CD4-positive, alpha-beta T cell (primary cell): ENCODE measurements around the gene CAMSAP2. TPM values are rescaled to one million over a fixed set of nuclear protein-coding genes. Genes with fewer than 3 reads are reported as not detected.

Experiments
- ATAC-seq: fragments of 200-7000 bp; cut with Tn5 transposase; one replicate; pipeline ENCODE4 v1.10.0; 2022; ENCODE audit warnings: mild to moderate bottlenecking; ENCODE audit not compliant: poor library complexity
- CTCF ChIA-PET: fragments of 350-600 bp; sonication (Branson Sonifier 250); formaldehyde crosslinking; loops from one replicate; lab custom pipeline; 2021; ENCODE audit warnings: antibody characterized with exemption, inconsistent platforms; lab: Charles Lee
- POLR2A ChIA-PET: fragments of 350-600 bp; sonication (Branson Sonifier 250); formaldehyde crosslinking; loops from one replicate; lab custom pipeline; 2021; ENCODE audit warnings: antibody characterized with exemption, inconsistent platforms; lab: Charles Lee
- DNase-seq, 14 experiments: peaks; one replicate each; pipeline ENCODE4 v3.0.0-alpha.2; 2013 to 2020; ENCODE audit warnings: mixed read lengths in 2 of 14
- H3K27ac ChIP-seq, 2 donors: one replicate each; pipeline versions ENCODE4 v1.5.1 to v1.7.0; 2013; ENCODE audit warnings: low read length in 2 of 2, low read depth in 1 of 2, mild to moderate bottlenecking in 1 of 2
- H3K27me3 ChIP-seq, 2 experiments: 1 replicate in 1 of 2; 2 replicates in 1 of 2; pipeline versions ENCODE4 v1.6.1 to v1.7.0; 2013; ENCODE audit warnings: low read length in 2 of 2, control low read depth in 1 of 2, mild to moderate bottlenecking in 1 of 2, moderate library complexity in 1 of 2; ENCODE audit not compliant: insufficient read depth in 2 of 2, control insufficient read depth in 1 of 2
- H3K36me3 ChIP-seq: one replicate; pipeline ENCODE4 v1.6.1; 2013; ENCODE audit warnings: low read length, control low read depth; ENCODE audit not compliant: insufficient read depth
- H3K4me1 ChIP-seq: one replicate; pipeline ENCODE4 v1.6.1; 2013; ENCODE audit warnings: low read length, control low read depth; ENCODE audit not compliant: insufficient read depth
- H3K4me3 ChIP-seq: one replicate; pipeline ENCODE4 v1.5.1; 2013; ENCODE audit warnings: mild to moderate bottlenecking, low read length, moderate library complexity
- H3K9me3 ChIP-seq, 2 experiments: 1 replicate in 1 of 2; 2 replicates in 1 of 2; pipeline versions ENCODE4 v1.6.1 to v1.7.0; 2013; ENCODE audit warnings: low read length in 2 of 2, mild to moderate bottlenecking in 2 of 2, control low read depth in 1 of 2, moderate library complexity in 1 of 2; ENCODE audit not compliant: control insufficient read depth in 1 of 2, insufficient read depth in 1 of 2
- H3K27ac Mint-ChIP-seq: one replicate; pipeline ENCODE4 v1.8.0; 2020; ENCODE audit warnings: mixed read lengths
- H3K27me3 Mint-ChIP-seq: one replicate; pipeline ENCODE4 v1.8.0; 2021; ENCODE audit warnings: mixed read lengths
- H3K36me3 Mint-ChIP-seq: one replicate; pipeline ENCODE4 v1.8.0; 2021; ENCODE audit warnings: low read depth, mixed read lengths
- H3K4me1 Mint-ChIP-seq: one replicate; pipeline ENCODE4 v1.8.0; 2021; ENCODE audit warnings: low read depth, mixed read lengths
- H3K4me3 Mint-ChIP-seq: one replicate; pipeline ENCODE4 v1.8.0; 2020; ENCODE audit warnings: mild to moderate bottlenecking, mixed read lengths
- H3K9me3 Mint-ChIP-seq: one replicate; pipeline ENCODE4 v1.8.0; 2020; ENCODE audit warnings: mixed read lengths
- intact Hi-C, 2 experiments: fragments of 100-400 bp; cut with DNase I in 1 of 2; cut with micrococcal nuclease in 1 of 2; formaldehyde crosslinking; loops; one replicate each; pipeline versions ENCODE4 v1.15.1 to v1.9.0; 2023 to 2025; cut with DNase I, micrococcal nuclease
- total RNA-seq, 174 experiments: library from RNA in 2 of 174; stranded (reverse) in 2 of 174; gene quantifications; one replicate each; pipeline ENCODE4 v1.2.3 and lab custom pipeline; 2021 to 2026
- TF ChIP-seq, protein P1 (sequence below): fragments of 200-600 bp; IDR thresholded peaks from one replicate; pipeline ENCODE4 v1.8.0; 2022; ENCODE audit warnings: antibody characterized with exemption, mild to moderate bottlenecking

The CAMSAP2 gene
- total RNA-seq, 2 experiments from 2014 or later, result 4.4 to 5.7 TPM

- Histone ChIP-seq H3K36me3 (peaks cover 3% of the 10 kb centered on the region), H3K27me3 (no peaks in the 10 kb centered on the region), H3K4me1 (peaks cover 4% of the 10 kb centered on the region), H3K27ac (no peak overlapping the region), H3K9me3 (no peaks in the 10 kb centered on the region), H3K4me3 (no peak overlapping the region)
- no peak for DNase-seq
- Mint-ChIP-seq H3K36me3 (peaks cover 44% of the 10 kb centered on the region), H3K4me3 (no peak overlapping the region), H3K4me1 (peaks cover 4% of the 10 kb centered on the region), H3K9me3 (no peaks in the 10 kb centered on the region), H3K27me3 (no peaks in the 10 kb centered on the region), H3K27ac (no peak overlapping the region)
- ChIA-PET CTCF (no interaction called here), POLR2A (no interaction called here)
- intact Hi-C loops, result no loop called here
- ATAC-seq, result no peak
- TF ChIP-seq, protein P1, sequence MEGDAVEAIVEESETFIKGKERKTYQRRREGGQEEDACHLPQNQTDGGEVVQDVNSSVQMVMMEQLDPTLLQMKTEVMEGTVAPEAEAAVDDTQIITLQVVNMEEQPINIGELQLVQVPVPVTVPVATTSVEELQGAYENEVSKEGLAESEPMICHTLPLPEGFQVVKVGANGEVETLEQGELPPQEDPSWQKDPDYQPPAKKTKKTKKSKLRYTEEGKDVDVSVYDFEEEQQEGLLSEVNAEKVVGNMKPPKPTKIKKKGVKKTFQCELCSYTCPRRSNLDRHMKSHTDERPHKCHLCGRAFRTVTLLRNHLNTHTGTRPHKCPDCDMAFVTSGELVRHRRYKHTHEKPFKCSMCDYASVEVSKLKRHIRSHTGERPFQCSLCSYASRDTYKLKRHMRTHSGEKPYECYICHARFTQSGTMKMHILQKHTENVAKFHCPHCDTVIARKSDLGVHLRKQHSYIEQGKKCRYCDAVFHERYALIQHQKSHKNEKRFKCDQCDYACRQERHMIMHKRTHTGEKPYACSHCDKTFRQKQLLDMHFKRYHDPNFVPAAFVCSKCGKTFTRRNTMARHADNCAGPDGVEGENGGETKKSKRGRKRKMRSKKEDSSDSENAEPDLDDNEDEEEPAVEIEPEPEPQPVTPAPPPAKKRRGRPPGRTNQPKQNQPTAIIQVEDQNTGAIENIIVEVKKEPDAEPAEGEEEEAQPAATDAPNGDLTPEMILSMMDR, result no peak
These were observed 118.1 kb downstream of the CAMSAP2 start for GRCh38 chr1:200856716-200857357.

- ATAC-seq (no peak), DNase-seq (no peak)
- H3K36me3 ChIP-seq, result peaks cover 3% of the 10 kb centered on the region
- peaks cover 6% of the 10 kb centered on the region for H3K4me1 ChIP-seq
- no peaks in the 10 kb centered on the region for H3K27me3 ChIP-seq
- TF ChIP-seq, protein P1, result no peak
- intact Hi-C loops, result no loop called here
- ChIA-PET POLR2A (no interaction called here), CTCF (no interaction called here)
- Mint-ChIP-seq H3K9me3 (no peaks in the 10 kb centered on the region), H3K36me3 (peaks cover 39% of the 10 kb centered on the region), H3K27me3 (no peaks in the 10 kb centered on the region), H3K27ac (no peak overlapping the region), H3K4me3 (no peak overlapping the region), H3K4me1 (peaks cover 9% of the 10 kb centered on the region)
- no peak overlapping the region for H3K27ac ChIP-seq
- no peak overlapping the region for H3K4me3 ChIP-seq
- no peaks in the 10 kb centered on the region for H3K9me3 ChIP-seq
These were observed 119.1 kb downstream of the CAMSAP2 start for GRCh38 chr1:200857804-200858203.

DNA sequence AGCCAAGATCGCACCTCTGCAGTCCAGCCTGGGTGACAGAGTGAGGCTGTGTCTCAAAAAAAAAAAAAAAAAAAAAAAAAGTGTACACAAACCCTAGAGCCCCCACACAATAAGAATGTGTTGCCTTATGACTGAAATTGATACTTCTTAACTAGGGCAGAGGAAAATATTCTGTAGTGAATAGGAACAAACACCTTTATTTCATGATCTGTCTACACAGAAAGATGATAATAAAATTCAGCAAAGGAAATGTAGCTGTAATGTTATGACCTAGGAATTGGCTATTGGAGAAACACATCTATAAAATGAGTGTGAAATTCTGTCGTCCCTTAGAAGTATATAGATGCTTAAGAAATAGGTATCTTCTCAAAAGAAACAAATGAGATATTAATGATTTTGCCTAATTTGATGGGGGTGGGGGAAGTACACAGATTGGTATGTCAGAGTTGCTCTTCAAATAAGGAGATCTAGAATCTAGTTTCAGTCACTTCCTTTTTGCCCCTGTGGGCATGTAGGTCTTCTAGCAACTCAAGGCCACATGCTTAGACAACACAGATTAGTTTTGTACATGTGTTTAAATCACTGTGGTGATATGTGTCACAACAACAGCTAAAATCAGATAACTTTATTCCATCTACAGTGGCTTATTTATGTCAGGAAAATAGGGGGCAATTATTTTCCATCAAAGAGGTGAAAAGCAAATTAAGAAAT is 123.4 kb downstream of the CAMSAP2 start:
- peak overlapping the region; percentile 79 for H3K27ac Mint-ChIP-seq
- H3K27ac ChIP-seq, result peak overlapping the region in 1 of 2 donors; percentile 24
- H3K27me3 Mint-ChIP-seq, result no peaks in the 10 kb centered on the region
- no peak overlapping the region for H3K4me3 ChIP-seq
- no peaks in the 10 kb centered on the region for H3K9me3 ChIP-seq
- no peaks in the 10 kb centered on the region for H3K27me3 ChIP-seq
- peaks cover 14% of the 10 kb centered on the region for H3K4me1 ChIP-seq
- CTCF ChIA-PET, result no interaction called here
- no peaks in the 10 kb centered on the region for H3K9me3 Mint-ChIP-seq
- H3K36me3 ChIP-seq, result no peaks in the 10 kb centered on the region
- H3K4me1 Mint-ChIP-seq, result peaks cover 37% of the 10 kb centered on the region
- DNase-seq (peak in 3 of 14 experiments; percentile 58 to 67 (median 60)), ATAC-seq (peak; percentile 77)
- TF ChIP-seq, protein P1, result no peak
- intact Hi-C loops, result no loop called here
- H3K36me3 Mint-ChIP-seq, result peaks cover 14% of the 10 kb centered on the region
- H3K4me3 Mint-ChIP-seq, result peak overlapping the region; percentile 21
- POLR2A ChIA-PET, result interaction anchor here (1.5 to 1.6 kb wide), 2 partner anchors 14 to 27 kb away, joined by 4 to 7 read pairs; no protein-coding TSS in a partner anchor
